OCI-LY3 (cell line): ENCODE results near the gene FAM13C.

Experiments used
- H2AFZ ChIP-seq: fragments of 200-600, 300-600 bp; shearing (Covaris generic); 2 replicates; pipeline ENCODE4 v1.6.0; 2014; ENCODE audit warnings: antibody characterized with exemption, low read depth, low read length
- H3K27ac ChIP-seq: fragments of 200-600, 300-600 bp; sonication (generic); 2 replicates; pipeline ENCODE4 v1.5.1; 2014; ENCODE audit warnings: mild to moderate bottlenecking, low read length, moderate library complexity, mixed read lengths
- H3K27me3 ChIP-seq: fragments of 200-600, 300-600 bp; sonication (generic); 2 replicates; pipeline ENCODE4 v1.6.1; 2014; ENCODE audit warnings: low read depth, low read length, mixed read lengths
- H3K36me3 ChIP-seq: fragments of 200-600, 300-600 bp; sonication (generic); replicated peaks from 2 replicates; pipeline ENCODE3; 2014; ENCODE audit warnings: low read depth, low read length, mixed read lengths
- H3K4me1 ChIP-seq: fragments of 300-600, 200-600 bp; sonication (generic); 2 replicates; pipeline ENCODE4 v1.6.1; 2014; ENCODE audit warnings: low read length, mixed read lengths
- H3K4me2 ChIP-seq: fragments of 200-600, 300-600 bp; sonication (generic); 2 replicates; pipeline ENCODE4 v1.6.1; 2014; ENCODE audit warnings: low read length, mixed read lengths
- H3K4me3 ChIP-seq: fragments of 300-600, 200-600 bp; sonication (generic); 2 replicates; pipeline ENCODE4 v1.5.1; 2014; ENCODE audit warnings: antibody characterized with exemption, mild to moderate bottlenecking, low read length, moderate library complexity
- H3K79me2 ChIP-seq: fragments of 300-600, 200-600 bp; shearing (Covaris generic); 2 replicates; pipeline ENCODE4 v1.6.1; 2014; ENCODE audit warnings: mild to moderate bottlenecking, low read length, mixed read lengths
- H3K9ac ChIP-seq: fragments of 300-600, 200-600 bp; shearing (Covaris generic); 2 replicates; pipeline ENCODE4 v1.6.0; 2014; ENCODE audit warnings: mild to moderate bottlenecking, low read length, moderate library complexity
- H3K9me3 ChIP-seq: fragments of 200-600, 300-600 bp; shearing (Covaris generic); 2 replicates; pipeline ENCODE4 v1.6.1; 2014; ENCODE audit warnings: low read length, mixed read lengths; ENCODE audit not compliant: insufficient read depth
- H4K20me1 ChIP-seq: fragments of 200-600, 300-600 bp; sonication (generic); 2 replicates; pipeline ENCODE4 v1.6.1; 2016; ENCODE audit warnings: low read length, mixed read lengths; ENCODE audit not compliant: insufficient read depth
- EZH2phosphoT487 ChIP-seq: fragments of 200-600 bp; shearing (Covaris generic); IDR thresholded peaks from 2 replicates; pipeline ENCODE4 v1.6.1; 2018; ENCODE audit warnings: antibody characterized with exemption, mixed run types, low read depth
- TF ChIP-seq, protein P1 (sequence below): fragments of 200-600, 300-600 bp; sonication (generic); IDR thresholded peaks from 2 replicates; pipeline ENCODE4 v1.5.1; 2014; ENCODE audit warnings: antibody characterized with exemption, low read length, low read depth

Gene FAM13C

DNA sequence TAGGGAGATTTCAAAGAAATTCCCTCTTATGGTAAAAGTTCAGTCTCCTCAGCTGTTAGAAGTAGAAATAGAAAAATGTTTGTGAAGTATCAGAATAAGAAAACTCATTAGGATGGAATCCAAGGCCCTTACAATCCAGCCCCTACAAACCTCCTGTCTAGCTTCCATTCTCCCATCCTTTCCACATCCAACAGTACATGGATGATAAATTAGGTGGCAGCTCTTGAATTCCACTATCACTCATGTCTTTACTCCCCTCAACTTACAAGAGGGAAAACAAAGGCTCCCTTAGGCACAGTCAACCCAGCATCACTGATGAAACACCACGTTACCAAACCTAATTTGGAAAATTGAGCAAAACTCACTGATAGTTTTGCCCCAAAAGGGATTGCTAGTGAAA lies 23.0 kb downstream of the FAM13C start:
- H3K27me3 ChIP-seq: no peaks in the 10 kb centered on the region
- no peak overlapping the region for H3K4me2 ChIP-seq
- H3K27ac ChIP-seq: no peak overlapping the region
- H3K9me3 ChIP-seq: no peaks in the 10 kb centered on the region
- no peaks in the 10 kb centered on the region for H4K20me1 ChIP-seq
- no peak overlapping the region for H3K9ac ChIP-seq
- no peak overlapping the region for H3K4me3 ChIP-seq
- H2AFZ ChIP-seq: no peak overlapping the region
- H3K36me3 ChIP-seq: no peaks in the 10 kb centered on the region
- no peaks in the 10 kb centered on the region for H3K79me2 ChIP-seq
- no peaks in the 10 kb centered on the region for H3K4me1 ChIP-seq
- TF ChIP-seq EZH2phosphoT487: no peak
- TF ChIP-seq, protein P1, sequence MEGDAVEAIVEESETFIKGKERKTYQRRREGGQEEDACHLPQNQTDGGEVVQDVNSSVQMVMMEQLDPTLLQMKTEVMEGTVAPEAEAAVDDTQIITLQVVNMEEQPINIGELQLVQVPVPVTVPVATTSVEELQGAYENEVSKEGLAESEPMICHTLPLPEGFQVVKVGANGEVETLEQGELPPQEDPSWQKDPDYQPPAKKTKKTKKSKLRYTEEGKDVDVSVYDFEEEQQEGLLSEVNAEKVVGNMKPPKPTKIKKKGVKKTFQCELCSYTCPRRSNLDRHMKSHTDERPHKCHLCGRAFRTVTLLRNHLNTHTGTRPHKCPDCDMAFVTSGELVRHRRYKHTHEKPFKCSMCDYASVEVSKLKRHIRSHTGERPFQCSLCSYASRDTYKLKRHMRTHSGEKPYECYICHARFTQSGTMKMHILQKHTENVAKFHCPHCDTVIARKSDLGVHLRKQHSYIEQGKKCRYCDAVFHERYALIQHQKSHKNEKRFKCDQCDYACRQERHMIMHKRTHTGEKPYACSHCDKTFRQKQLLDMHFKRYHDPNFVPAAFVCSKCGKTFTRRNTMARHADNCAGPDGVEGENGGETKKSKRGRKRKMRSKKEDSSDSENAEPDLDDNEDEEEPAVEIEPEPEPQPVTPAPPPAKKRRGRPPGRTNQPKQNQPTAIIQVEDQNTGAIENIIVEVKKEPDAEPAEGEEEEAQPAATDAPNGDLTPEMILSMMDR: no peak

DNA sequence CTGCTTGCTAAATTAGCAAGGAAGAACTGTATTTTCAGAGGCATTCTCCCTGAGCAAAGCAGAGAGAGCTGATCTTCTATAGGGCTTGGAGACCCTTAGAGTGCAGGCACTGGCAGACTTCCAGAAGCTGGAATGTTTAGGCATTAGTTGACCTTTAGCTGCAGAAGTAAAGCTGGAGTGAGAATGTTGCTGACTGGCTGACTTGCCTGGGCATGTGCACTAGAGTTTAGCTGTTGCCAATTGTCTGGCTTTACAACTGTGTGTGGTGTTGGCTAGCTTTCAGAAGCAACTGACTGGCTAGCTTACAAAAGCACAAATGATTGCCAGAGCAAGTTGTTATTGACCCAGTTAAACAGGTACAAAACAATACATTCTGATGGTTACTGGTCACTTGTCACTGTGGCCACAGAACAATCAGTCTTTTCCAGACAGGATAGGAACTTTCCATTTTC lies 25.1 kb downstream of the FAM13C start:
- H3K27ac ChIP-seq: no peak overlapping the region
- no peaks in the 10 kb centered on the region for H3K36me3 ChIP-seq
- no peaks in the 10 kb centered on the region for H3K9me3 ChIP-seq
- H3K79me2 ChIP-seq: no peaks in the 10 kb centered on the region
- H3K4me1 ChIP-seq: no peaks in the 10 kb centered on the region
- H2AFZ ChIP-seq: no peak overlapping the region
- no peak overlapping the region for H3K4me3 ChIP-seq
- H3K9ac ChIP-seq: no peak overlapping the region
- H4K20me1 ChIP-seq: no peaks in the 10 kb centered on the region
- no peaks in the 10 kb centered on the region for H3K27me3 ChIP-seq
- TF ChIP-seq, protein P1: no peak
- TF ChIP-seq EZH2phosphoT487: no peak
- H3K4me2 ChIP-seq: no peak overlapping the region

DNA sequence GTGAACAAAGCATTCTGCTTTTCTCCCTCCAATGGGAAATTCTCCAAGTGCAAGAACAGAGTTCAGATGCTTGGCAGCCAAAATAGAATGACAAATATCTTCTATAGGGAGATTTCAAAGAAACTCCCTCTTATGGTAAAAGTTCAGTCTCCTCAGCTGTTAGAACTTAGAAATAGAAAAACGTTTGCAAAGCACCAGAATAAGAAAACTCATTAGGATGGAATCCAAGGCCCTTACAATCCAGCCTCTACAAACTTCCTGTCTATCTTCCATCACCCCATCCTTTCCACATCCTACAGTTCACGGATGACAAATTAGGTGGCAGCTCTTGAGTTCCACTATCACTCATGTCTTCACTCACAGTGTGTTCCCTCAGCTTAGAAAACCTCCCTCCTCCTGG lies 25.7 kb downstream of the FAM13C start:
- Histone ChIP-seq H3K27ac (no peak overlapping the region), H3K36me3 (no peaks in the 10 kb centered on the region), H3K4me3 (no peak overlapping the region), H3K4me2 (no peak overlapping the region), H3K9me3 (no peaks in the 10 kb centered on the region), H3K4me1 (no peaks in the 10 kb centered on the region), H4K20me1 (no peaks in the 10 kb centered on the region), H3K27me3 (no peaks in the 10 kb centered on the region), H2AFZ (no peak overlapping the region), H3K79me2 (no peaks in the 10 kb centered on the region), H3K9ac (no peak overlapping the region)
- TF ChIP-seq, protein P1: no peak
- TF ChIP-seq EZH2phosphoT487: no peak

DNA sequence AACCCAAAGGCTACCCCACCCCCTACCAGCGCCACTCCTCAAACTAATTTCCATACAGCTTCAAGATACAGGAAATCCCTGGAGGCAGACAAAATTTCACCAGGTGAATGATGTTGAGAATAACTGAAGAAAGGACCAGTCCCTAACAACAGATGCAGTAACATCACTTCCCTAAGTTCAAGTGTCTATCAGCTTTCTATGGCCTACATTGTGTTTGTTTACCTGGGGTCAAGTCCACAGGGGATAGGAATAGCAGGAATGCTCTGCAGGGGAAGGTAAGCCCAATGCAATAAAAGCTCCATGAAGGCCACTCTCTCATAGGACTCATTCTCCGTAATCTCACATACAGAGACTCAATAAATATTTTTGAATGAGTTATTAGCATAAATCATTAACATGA lies 26.9 kb downstream of the FAM13C start:
- Histone ChIP-seq H3K4me2 (no peak overlapping the region), H4K20me1 (no peaks in the 10 kb centered on the region), H3K9me3 (no peaks in the 10 kb centered on the region), H3K36me3 (no peaks in the 10 kb centered on the region), H3K4me1 (no peaks in the 10 kb centered on the region), H3K27ac (no peak overlapping the region), H2AFZ (no peak overlapping the region), H3K9ac (no peak overlapping the region), H3K4me3 (no peak overlapping the region), H3K79me2 (no peaks in the 10 kb centered on the region), H3K27me3 (no peaks in the 10 kb centered on the region)
- TF ChIP-seq, protein P1: no peak
- TF ChIP-seq EZH2phosphoT487: no peak
